T-helper 2 cell (primary cell): ENCODE measurements around the gene PCDHB14.
A peak's percentile ranks its signal among the peaks of the same experiment; 100 is the strongest.
"Not testable (repeated sequence)": the region's sequence is repeated elsewhere in the genome, so short reads cannot be mapped to it uniquely, and the experiment has no call there.

Experiments used
- DNase-seq, 5 experiments: peaks; one replicate each; pipeline versions ENCODE4 v3.0.0 to v3.0.0-alpha.2; 2012 to 2022
- total RNA-seq, 2 donors: gene quantifications; one replicate each; lab custom pipeline; 2026; lab: John Stamatoyannopoulos, UW

The PCDHB14 gene
- total RNA-seq: 0 to 0.13 reads per million in 2 donors

GRCh38 chr5:141223112-141223783 lies at the start of gene PCDHB14:
TSS of gene PCDHB14 (plus strand) at chr5:141223343. CDS start at chr5:141223506, 163 bp downstream.
- peak in 1 of 5 experiments; percentile 6 for DNase-seq

DNA sequence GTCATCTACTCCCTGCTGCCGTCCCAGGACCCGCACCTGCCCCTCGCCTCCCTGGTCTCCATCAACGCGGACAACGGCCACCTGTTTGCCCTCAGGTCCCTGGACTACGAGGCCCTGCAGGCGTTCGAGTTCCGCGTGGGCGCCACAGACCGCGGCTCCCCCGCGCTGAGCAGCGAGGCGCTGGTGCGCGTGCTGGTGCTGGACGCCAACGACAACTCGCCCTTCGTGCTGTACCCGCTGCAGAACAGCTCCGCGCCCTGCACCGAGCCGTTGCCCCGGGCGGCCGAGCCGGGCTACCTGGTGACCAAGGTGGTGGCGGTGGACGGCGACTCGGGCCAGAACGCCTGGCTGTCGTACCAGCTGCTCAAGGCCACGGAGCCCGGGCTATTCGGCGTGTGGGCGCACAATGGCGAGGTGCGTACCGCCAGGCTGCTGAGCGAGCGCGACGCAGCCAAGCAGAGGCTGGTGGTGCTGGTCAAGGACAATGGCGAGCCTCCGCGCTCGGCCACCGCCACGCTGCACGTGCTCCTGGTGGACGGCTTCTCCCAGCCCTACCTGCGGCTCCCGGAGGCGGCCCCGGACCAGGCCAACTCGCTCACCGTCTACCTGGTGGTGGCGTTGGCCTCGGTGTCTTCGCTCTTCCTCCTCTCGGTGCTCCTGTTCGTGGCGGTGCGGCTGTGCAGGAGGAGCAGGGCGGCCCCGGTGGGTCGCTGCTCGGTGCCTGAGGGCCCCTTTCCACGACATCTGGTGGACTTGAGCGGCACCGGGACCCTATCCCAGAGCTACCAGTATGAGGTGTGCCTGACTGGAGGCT lies 48.6 kb upstream of the PCDHB14 start:
- DNase-seq: not testable (repeated sequence)

DNA sequence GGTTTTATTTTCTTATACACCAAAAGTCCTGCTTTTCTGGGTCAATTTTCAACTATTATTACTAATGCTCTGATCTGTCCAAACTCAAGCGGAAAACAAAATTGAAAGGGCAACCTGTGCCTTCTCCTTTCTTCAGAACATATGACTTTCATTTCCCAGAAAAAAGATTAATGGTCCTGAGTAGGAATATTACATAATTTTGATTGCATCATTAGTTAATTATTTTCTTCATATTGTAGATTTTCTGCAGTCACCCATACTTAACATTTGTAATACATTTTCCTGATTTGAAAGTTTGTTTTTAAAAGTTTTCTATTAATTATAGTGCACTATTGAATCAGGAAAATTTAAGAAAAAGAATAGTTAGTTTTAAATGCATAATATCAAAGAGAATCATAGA lies 47.2 kb upstream of the PCDHB14 start:
- DNase-seq: no peak

GRCh38 chr5:141177577-141178191 lies 45.5 kb upstream of the PCDHB14 start, which contains the start of gene PCDHB8:
TSS of gene PCDHB8 (plus strand) at chr5:141177790. CDS start at chr5:141178035, 245 bp downstream.
- DNase-seq: not testable (repeated sequence)

GRCh38 chr5:141179371-141179770 lies 43.8 kb upstream of the PCDHB14 start:
- DNase-seq: not testable (repeated sequence)

- DNase-seq: not testable (repeated sequence)
Measured at GRCh38 chr5:141179876-141180275, 43.3 kb upstream of the PCDHB14 start.

DNA sequence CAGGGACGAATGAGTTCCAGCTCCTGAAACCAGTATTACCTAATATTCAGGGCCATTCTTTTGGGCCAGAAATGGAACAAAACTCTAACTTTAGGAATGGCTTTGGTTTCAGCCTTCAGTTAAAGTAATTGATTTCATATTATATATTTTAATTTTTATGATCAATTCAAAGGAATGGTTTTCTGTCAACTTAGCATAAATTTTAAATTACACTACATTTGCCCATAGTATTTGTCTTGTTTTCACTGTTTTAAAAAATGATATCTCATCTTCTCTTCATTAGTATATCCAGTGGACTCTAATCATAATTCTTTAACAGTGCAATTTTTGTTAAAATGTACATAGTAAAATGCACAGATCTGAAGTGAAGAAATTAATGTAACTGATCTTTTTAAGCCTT lies 42.8 kb upstream of the PCDHB14 start:
- DNase-seq: no peak

DNA sequence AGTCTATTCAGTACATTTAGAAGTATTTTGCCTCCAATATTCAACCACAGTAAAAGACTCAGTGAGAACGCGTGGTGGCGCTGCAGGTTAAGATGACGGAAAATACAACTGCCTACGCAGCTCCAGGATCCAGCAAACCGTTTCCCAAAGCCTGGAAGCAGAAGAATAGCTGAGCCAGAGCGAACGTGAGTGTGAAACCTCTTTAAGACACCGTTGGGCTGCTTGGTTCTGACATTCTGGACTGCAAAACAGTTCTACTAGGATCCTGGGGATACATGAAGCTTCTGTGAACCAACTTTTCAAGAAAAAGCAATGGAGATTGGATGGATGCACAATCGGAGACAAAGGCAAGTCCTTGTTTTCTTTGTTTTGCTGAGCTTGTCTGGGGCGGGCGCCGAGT lies 40.9 kb upstream of the PCDHB14 start, which contains the start of gene PCDHB16:
PCDHB16 (plus strand) TSS at position 140 of the 400 bp plus-strand sequence; CDS start at position 313, 173 bp downstream.
- DNase-seq: no peak

GRCh38 chr5:141184117-141184855 lies 38.9 kb upstream of the PCDHB14 start:
- DNase-seq: not testable (repeated sequence)

GRCh38 chr5:141186897-141187512 lies 36.1 kb upstream of the PCDHB14 start, which contains the start of gene PCDHB9:
TSS of gene PCDHB9 (plus strand) at chr5:141187161. CDS start at chr5:141187319, 158 bp downstream.
- DNase-seq: peak in 3 of 5 experiments; percentile 10 to 26 (median 10)

DNA sequence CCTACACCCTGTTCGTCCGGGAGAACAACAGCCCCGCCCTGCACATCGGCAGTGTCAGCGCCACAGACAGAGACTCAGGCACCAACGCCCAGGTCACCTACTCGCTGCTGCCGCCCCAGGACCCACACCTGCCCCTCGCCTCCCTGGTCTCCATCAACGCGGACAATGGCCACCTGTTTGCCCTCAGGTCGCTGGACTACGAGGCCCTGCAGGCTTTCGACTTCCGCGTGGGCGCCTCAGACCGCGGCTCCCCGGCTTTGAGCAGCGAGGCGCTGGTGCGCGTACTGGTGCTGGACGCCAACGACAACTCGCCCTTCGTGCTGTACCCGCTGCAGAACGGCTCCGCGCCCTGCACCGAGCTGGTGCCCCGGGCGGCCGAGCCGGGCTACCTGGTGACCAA lies 34.5 kb upstream of the PCDHB14 start:
- not testable (repeated sequence) for DNase-seq

DNA sequence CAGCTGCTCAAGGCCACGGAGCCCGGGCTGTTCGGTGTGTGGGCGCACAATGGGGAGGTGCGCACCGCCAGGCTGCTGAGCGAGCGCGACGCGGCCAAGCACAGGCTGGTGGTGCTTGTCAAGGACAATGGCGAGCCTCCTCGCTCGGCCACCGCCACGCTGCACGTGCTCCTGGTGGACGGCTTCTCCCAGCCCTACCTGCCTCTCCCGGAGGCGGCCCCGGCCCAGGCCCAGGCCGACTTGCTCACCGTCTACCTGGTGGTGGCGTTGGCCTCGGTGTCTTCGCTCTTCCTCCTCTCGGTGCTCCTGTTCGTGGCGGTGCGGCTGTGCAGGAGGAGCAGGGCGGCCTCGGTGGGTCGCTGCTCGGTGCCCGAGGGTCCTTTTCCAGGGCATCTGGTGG lies 34.0 kb upstream of the PCDHB14 start:
- DNase-seq: not testable (repeated sequence)

- DNase-seq: peak in 1 of 5 experiments; percentile 5
Measured at GRCh38 chr5:141192110-141192725, 30.9 kb upstream of the PCDHB14 start, which contains the start of gene PCDHB10. TSS of gene PCDHB10 (plus strand) at chr5:141192353. CDS start at chr5:141192553, 200 bp downstream.

DNA sequence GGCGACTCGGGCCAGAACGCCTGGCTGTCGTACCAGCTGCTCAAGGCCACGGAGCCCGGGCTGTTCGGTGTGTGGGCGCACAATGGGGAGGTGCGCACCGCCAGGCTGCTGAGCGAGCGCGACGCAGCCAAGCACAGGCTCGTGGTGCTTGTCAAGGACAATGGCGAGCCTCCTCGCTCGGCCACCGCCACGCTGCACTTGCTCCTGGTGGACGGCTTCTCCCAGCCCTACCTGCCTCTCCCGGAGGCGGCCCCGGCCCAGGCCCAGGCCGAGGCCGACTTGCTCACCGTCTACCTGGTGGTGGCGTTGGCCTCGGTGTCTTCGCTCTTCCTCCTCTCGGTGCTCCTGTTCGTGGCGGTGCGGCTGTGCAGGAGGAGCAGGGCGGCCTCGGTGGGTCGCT lies 28.8 kb upstream of the PCDHB14 start:
- DNase-seq: not testable (repeated sequence)

DNA sequence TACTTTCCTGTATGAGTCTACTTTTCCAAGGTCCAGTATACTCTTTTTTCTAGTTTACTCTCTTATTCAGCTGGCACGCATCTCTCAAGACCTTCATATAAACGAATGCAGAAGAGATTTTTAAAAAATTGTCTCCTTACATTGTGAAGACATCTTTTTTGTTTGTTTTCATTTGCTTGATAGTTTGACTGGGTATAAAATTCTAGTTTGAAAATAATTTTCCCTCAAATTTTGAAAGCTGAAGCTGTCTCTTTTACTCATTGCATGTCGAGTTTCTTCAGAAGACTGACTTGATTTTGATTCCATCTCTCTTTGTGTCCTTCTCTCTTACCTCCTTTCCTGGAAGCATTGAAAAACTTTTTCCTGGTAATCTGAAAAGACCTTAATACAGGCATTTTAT lies 26.8 kb upstream of the PCDHB14 start:
- DNase-seq: no peak

GRCh38 chr5:141199359-141200235 lies 23.5 kb upstream of the PCDHB14 start, which contains the start of gene PCDHB11:
TSS of gene PCDHB11 (plus strand) at chr5:141199627. CDS start at chr5:141199775, 148 bp downstream.
- no peak for DNase-seq

DNA sequence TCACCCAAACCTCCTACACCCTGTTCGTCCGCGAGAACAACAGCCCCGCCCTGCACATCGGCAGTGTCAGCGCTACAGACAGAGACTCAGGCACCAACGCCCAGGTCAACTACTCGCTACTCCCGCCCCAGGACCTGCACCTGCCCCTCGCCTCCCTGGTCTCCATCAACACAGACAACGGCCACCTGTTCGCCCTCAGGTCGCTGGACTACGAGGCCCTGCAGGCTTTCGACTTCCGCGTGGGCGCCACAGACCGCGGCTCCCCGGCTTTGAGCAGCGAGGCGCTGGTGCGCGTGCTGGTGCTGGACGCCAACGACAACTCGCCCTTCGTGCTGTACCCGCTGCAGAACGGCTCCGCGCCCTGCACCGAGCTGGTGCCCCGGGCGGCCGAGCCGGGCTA lies 22.0 kb upstream of the PCDHB14 start:
- not testable (repeated sequence) for DNase-seq

- not testable (repeated sequence) for DNase-seq
Measured at GRCh38 chr5:141201646-141202045, 21.5 kb upstream of the PCDHB14 start.

- DNase-seq: no peak
Measured at GRCh38 chr5:141208478-141208877, 14.7 kb upstream of the PCDHB14 start, which contains the start of gene PCDHB12. TSS of gene PCDHB12 (plus strand) at chr5:141208719. CDS start at chr5:141208908, 189 bp downstream.

DNA sequence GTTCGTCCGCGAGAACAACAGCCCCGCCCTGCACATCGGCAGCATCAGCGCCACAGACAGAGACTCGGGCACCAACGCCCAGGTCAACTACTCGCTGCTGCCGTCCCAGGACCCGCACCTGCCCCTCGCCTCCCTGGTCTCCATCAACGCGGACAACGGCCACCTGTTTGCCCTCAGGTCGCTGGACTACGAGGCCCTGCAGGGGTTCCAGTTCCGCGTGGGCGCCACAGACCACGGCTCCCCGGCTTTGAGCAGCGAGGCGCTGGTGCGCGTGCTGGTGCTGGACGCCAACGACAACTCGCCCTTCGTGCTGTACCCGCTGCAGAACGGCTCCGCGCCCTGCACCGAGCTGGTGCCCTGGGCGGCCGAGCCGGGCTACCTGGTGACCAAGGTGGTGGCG lies 12.9 kb upstream of the PCDHB14 start:
- DNase-seq: not testable (repeated sequence)
